IPS-18c (cell line): Measurements from ENCODE around the gene FOXR1.
"Not testable (repeated sequence)": the region's sequence is repeated elsewhere in the genome, so short reads cannot be mapped to it uniquely, and the experiment has no call there.

Source experiments
- H3K4me3 ChIP-seq: 2 replicates; pipeline ENCODE4 v1.7.0; 2013; ENCODE audit warnings: low read depth, mild to moderate bottlenecking, low read length, moderate library complexity; ENCODE audit not compliant: insufficient read depth
- H3K9me3 ChIP-seq: one replicate; pipeline ENCODE4 v1.6.1; 2013; ENCODE audit warnings: mild to moderate bottlenecking, low read length, moderate library complexity; ENCODE audit not compliant: control insufficient read depth, insufficient read depth

FOXR1 gene

DNA sequence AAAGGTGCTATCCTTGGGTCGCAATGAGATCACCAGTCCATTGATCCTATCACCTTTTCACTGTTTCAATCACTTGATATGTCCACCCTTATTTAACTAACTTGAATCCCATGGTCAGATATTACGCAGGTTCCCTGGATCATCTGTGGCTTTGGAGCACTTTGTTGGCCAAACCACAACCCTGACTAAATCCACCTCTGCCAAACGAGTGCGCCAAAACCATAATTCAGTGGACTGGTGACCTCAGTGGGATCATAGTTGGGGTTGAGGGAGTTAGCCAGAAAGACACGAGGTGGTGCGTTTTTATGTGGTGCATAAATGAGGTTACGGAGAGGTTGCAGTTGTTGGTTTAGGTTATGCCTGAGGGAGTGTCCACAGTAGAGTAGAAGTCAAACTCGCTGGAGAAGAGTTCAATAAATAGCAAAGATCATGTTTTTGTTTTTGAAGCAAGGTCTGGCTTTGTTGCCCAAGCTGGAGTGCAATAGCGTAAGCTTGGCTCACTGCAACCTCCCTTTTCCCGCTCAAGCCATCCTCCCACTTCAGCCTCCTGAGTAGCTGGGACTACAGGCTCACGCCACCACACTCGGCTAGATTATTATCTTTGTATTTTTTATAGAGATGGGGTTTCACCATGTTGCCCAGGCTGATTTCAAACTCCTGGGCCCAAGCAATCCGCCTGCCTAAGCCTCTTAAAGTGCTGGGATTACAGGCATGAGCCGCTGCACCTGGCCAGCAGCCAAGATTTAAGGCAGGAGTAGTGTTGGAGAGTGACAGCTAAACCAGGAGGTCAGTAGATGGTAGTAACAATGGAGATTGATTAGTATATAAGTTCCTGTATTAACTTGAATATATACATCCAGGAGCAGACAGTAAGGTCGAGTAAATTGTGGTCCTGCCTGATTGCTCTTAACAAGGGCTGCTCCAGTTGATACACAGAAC, 4.5 kb downstream of the FOXR1 start:
- Histone ChIP-seq H3K9me3 (peaks cover 5% of the 10 kb centered on the region), H3K4me3 (no peak overlapping the region)

DNA sequence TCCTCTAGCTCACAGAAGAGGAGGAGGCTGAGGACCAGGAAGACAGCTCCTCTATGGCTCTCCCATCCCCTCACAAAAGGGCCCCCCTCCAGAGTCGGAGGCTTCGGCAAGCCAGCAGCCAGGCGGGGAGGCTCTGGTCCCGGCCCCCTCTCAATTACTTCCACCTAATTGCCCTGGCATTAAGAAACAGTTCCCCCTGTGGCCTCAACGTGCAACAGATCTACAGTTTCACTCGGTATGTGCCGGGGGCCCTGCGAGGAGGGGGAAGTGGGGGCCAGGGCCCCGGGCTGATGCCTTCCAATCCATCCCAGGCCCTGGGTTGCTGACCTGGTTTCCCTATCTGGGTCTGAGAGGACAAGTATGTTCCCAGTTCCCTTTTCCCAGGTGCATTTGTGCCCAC, 7.9 kb downstream of the FOXR1 start:
- H3K9me3 ChIP-seq: no peaks in the 10 kb centered on the region
- H3K4me3 ChIP-seq: no peak overlapping the region; the same call in 1 of the 2 replicates

DNA sequence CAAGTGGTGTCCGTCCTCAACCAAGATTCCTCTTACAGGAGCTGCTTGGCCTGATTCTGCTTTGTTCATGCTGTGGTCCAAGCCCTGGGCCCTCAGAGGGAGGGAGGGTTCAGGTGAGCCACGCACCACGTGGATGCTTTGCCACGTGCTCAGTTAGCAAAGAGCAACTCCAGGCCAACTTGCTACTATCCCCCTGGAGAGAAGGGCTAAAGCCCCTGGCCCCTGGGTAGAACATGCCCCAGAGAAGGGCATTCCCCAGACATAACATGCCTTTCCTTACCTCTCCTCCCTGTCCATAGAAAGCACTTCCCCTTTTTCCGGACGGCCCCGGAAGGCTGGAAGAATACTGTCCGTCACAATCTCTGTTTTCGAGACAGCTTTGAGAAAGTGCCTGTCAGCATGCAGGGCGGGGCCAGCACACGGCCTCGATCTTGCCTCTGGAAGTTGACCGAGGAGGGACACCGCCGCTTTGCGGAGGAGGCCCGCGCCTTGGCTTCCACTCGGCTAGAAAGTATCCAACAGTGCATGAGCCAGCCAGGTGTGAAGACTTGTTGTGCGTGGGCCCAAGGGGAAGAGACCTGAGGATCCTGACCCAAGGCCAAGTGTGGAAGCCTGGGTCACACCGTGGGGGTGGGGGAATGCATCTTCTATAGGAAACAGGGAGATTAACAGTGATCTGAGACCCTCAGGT, 8.8 kb downstream of the FOXR1 start:
- Histone ChIP-seq H3K9me3 (no peaks in the 10 kb centered on the region), H3K4me3 (no peak overlapping the region)

DNA sequence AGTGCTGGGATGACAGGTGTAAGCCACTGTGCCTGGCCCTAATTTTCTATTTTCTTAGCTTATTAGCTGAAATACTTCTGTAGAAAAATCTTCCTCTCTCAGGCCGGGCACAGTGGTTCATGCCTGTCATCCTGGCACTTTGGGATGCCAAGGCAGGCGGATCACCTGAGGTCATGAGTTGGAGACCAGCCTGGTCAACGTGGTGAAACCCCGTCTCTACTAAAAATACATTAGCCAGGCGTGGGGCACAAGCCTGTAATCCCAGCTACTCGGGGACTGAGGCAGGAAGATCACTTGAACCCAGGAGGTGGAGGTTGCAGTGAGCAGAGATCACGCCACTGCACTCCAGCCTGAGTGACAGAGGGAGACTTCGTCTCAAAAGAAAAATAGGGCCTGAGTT, 12.8 kb downstream of the FOXR1 start:
- not testable (repeated sequence) for H3K4me3 ChIP-seq, H3K9me3 ChIP-seq

DNA sequence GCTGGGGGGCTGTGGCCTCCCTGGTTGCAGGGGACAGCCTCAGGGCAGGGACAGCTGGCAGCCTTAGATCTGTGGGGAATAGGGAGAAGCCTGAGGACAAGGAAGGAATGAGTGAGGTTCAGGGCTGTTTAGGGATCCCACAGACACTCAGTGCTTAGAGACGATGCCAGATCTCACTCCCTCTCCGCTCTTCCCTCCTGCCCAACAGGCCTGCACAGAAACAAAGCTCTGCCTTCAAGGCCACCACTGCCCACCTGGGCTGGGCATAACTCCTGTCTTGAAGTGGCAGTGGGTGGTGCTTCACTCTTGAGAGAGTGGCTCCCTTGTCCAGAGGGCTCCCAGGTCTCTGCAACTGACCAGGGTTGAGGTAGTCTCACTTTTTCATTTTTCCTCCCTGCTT, 13.3 kb downstream of the FOXR1 start:
- H3K4me3 ChIP-seq: no peak overlapping the region

DNA sequence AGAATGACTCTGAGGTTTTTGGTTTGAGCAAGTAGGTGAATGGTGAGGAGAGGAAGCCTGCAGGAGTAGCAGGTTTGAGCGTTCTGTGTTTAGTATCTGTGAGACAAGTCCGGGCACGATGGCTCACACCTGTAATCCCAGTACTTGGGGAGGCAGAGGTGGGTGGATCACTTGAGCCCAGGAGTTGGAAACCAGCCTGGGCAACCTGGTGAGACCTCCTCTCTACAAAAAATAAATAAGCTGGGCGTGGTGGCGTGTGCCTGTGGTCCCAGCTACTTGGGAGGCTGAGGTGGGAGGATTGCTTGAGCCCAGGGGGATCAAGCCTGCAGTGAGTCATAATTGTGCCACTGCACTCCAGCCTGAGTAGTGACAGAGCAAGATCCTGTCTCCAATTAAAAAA, 16.7 kb downstream of the FOXR1 start:
- Histone ChIP-seq H3K4me3 (no peak overlapping the region), H3K9me3 (peaks cover 2% of the 10 kb centered on the region)

More for the DNA sequence above, 13.3 kb downstream of the FOXR1 start:
- no peaks in the 10 kb centered on the region for H3K9me3 ChIP-seq

DNA sequence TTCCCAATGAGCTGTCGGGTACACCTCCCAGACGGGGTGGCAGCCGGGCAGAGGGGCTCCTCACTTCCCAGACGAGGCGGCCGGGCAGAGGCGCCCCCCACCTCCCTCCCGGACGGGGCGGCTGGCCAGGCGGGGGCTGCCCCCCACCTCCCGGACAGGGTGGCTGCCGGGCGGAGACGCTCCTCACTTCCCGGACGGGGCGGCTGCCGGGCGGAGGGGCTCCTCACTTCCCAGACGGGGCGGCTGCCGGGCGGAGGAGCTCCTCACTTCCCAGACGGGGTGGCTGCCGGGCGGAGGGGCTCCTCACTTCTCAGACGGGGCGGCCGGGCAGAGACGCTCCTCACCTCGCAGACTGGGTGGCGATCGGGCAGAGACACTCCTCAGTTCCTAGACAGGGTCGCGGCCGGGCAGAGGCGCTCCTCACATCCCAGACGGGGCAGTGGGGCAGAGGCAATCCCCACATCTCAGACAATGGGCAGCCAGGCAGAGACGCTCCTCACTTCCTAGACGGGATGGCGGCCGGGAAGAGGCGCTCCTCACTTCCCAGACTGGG, 20.0 kb downstream of the FOXR1 start:
- H3K4me3 ChIP-seq, H3K9me3 ChIP-seq: not testable (repeated sequence)

DNA sequence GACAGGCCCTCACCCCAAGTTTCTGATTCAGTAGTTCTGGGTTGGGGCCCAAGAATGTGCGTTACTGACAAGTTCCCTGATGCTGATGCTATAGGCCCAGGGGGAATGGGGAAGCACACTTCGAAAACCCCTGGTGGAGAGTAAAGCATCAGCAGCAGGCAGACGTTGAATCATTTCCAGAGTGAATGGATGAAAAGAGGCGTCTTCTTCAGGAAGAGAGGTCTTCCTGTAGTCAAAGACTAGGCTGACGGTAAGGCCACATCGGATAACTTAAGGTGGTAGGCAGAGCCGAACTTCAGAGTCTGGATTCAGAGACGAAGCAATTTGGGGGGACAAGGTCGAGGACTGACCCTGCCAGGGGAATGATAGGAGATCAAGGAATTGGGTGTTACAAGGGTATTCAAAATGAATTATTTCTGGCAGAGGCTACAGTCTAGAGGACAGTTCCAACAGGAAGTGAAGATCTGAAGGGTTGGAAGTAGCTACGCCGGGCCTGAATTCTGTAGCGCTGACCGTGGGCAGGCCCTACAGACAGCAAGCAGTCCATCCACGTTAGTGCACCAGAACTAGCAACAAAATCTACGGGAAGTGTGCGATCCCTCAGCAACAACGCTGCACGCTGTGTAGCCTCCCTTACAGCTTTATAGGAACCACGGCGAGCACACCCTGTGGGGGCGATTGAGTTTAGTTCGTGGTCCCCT, 25.5 kb downstream of the FOXR1 start:
- H3K4me3 ChIP-seq: peak overlapping the region; percentile 77
- peaks cover 2% of the 10 kb centered on the region for H3K9me3 ChIP-seq

DNA sequence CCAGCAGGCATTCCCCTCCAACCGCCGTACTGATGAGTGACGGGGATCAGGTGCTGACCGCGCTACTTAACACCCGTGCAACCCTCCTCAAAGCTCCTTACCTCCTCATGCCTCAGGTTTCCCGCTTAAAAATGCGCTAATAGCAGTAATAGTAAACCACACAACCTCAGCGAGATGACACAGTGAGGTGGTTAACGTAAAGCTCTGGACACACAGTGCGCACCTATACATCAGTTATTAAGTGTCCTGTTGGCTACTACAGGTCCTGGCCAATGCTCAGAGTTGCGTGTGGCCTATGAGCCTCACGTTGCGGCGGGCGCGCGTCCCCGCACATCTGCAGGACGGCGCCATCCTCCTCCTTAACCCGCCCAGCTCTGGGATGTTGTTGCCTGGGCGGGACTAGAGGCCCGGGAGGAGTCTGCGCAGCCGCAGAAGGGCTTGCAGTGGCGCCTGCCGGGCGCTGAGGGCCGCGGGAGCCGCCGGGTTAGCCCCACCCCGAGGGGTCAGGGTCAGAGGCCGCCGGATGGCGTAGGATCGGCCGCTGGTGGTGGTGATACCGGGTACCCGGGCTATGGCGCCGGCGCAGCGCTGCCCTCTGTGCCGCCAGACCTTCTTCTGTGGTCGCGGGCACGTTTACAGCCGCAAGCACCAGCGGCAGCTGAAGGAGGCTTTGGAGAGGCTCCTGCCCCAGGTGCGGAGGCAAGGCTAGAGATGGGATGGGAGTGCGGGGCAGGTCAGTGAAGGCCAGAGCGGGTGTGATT, 26.2 kb downstream of the FOXR1 start, which contains the start of gene CENATAC:
Gene CENATAC (plus strand): TSS at position 512 of the 761 bp plus-strand sequence. CDS start 60 bp downstream, at position 572.
- Histone ChIP-seq H3K4me3 (peak within 1 kb of the TSS; percentile 77), H3K9me3 (no peaks in the 10 kb centered on the region)

DNA sequence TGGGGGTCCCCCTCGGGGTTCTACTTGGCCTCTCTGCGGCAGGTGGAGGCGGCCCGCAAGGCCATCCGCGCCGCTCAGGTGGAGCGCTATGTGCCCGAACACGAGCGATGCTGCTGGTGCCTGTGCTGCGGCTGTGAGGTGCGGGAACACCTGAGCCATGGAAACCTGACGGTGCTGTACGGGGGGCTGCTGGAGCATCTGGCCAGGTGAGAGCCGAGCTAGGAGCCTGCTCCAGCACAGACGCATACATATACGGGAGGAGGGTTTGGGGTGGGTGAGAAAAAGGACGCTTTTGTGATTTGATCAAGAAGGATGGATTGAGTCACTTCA, 26.8 kb downstream of the FOXR1 start:
- no peaks in the 10 kb centered on the region for H3K9me3 ChIP-seq
- peak overlapping the region; percentile 77 for H3K4me3 ChIP-seq

DNA sequence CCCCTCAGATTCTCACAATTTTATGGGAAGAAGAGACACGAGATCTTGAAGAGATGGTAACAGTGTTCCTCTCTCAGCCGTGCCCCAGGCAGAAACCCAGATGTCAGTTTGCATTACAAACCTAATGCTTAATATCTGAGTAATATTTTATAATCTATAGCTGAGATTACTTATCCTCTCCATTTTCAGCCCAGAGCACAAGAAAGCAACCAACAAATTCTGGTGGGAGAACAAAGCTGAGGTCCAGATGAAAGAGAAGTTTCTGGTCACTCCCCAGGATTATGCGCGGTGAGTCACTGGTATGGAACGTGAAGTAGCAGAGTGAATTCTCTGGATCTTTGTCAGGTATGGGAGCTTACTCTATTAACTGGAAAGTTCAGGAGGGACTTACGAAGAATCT, 27.3 kb downstream of the FOXR1 start:
- peak overlapping the region; percentile 77 for H3K4me3 ChIP-seq
- no peaks in the 10 kb centered on the region for H3K9me3 ChIP-seq

DNA sequence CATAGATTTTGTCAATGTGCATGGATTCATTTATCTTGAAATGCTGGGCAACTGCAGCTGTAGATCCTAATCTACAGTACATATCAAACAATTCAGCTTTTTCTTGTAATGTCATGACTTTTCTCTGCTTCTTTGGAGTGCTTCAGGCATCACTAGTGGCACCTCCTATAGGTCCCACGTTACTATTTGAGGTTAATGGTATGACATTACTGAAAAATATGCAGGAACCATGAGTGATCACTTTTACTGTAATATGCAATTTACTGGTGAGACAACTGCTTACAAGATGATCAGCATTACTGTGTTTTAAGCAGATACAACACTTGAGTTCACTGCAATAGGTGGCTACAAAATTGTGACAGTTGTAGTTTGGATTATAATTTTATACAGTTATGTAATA, 29.3 kb downstream of the FOXR1 start:
- no peak overlapping the region for H3K4me3 ChIP-seq
- no peaks in the 10 kb centered on the region for H3K9me3 ChIP-seq

DNA sequence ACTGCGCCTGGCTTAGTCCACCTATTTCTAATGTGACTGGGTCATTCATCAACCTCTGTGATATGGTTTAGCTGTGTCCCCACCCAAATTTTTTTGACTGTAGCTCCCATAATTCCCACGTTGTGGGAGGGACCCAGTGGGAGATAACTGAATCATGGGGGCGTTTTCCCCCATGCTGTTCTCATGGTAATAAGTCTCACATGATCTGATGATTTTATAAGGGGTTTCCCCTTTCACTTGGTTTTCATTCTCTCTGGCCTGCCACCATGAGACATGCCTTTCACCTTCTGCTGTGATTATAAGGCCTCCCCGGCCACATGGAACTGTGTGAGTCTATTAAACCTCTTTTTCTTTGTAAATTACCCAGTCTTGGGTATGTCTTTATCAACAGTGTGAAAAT, 35.1 kb downstream of the FOXR1 start:
- Histone ChIP-seq H3K4me3 (no peak overlapping the region), H3K9me3 (no peaks in the 10 kb centered on the region)

DNA sequence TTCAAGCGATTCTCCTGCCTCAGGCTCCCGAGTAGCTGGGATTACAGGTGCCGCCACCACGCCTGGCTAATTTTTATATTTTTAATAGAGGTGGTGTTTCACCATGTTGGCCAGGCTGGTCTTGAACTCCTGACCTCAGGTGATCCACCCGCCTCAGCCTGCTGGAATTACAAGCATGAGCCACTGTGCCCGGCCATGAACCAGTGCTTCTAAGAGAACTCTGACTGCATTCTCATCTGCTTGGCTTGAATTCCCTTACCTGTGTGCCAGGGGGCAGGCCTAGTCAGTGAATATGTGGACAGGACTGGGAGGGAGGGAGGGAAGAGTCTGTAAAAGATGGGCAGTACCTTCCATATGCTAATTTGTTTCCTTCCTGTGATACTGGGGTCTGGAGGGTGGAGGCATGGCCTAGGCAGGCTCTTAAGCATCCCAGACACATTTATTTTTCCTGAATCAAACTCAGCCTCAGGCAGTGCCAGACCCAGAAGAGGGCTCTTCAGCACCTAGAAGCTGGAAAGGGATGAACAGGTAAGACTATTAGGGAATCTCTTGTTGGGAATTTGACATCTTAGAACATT, 40.0 kb downstream of the FOXR1 start:
- H3K4me3 ChIP-seq: no peak overlapping the region
- no peaks in the 10 kb centered on the region for H3K9me3 ChIP-seq

DNA sequence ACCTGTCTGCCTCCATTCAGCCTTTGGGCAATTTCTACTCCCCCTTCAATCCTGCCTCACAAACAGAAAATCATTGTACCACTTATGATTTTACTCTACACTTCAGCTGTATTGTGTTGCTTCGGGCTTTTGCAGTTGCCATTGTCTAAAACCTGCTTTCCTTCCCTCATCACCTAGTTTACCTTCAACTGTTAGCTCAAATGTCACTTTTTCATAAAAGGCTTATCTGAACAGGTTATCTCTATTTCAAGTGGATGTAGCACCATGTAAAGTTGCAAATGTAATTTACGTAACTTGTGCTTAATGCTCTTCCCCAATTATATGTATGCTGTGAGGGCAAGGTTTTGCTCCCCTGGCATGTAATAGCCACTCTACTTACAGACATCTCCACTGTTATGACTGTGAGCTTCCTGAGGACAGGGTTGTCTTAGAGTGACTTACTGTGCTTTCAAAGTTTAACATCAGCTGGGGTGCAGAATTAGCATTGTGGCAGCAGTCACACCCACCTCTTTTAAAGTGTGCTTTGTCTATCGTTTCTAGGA, 41.1 kb downstream of the FOXR1 start:
- H3K9me3 ChIP-seq: no peaks in the 10 kb centered on the region
- H3K4me3 ChIP-seq: no peak overlapping the region

DNA sequence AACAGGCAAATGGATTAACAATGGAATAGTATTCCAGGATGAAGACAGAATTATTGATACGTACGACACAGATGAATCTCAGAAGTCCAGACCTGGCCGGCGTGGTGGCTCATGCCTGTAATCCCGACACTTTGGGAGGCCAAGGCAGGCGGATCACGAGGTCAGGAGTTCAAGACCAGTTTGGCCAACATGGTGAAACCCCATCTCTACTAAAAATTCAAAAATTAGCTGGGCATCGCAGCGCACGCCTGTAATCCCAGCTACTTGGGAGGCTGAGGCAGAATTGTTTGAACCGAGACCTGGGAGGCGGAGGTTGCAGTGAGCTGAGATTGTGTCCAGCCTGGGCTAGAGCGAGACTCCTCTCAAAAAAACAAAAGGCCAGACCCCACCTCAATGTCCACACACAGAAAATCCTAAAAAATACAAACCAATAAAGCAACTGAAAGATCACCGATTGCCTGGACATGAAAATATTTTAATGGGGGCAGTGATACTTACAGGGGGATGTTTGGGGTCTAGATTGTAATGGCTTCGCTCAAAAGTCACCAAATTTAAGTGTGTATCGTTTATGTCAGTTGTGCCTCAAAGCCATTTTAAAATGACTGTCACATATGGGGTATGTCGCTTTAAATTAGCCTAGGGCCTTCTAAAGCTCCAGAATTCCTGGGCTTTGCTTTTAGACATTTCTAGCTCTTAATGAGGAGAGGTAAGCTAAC, 42.8 kb downstream of the FOXR1 start:
- H3K9me3 ChIP-seq: no peaks in the 10 kb centered on the region
- H3K4me3 ChIP-seq: no peak overlapping the region
